PFSK-1 (cell line): ENCODE measurements around the gene PLEKHG4B.

ENCODE experiments used
- FOXP2 ChIP-seq: optimal IDR thresholded peaks from 2 replicates; pipeline ENCODE3; 2011; ENCODE audit warnings: borderline replicate concordance, control low read depth, inconsistent platforms; ENCODE audit not compliant: insufficient read depth; ENCODE audit errors: extremely low read length, extremely low read depth
- POLR2AphosphoS5 ChIP-seq: IDR thresholded peaks from 2 replicates; pipeline ENCODE4 v1.6.1; 2012; ENCODE audit warnings: low read depth, mild to moderate bottlenecking, control low read depth, low read length, moderate library complexity
- REST ChIP-seq, 2 experiments: IDR thresholded peaks; 2 replicates each; pipeline versions ENCODE4 v1.6.1 to v1.8.0; 2011 to 2012; ENCODE audit warnings: low read depth in 2 of 2, low read length in 2 of 2, control low read depth in 1 of 2, inconsistent platforms in 1 of 2, mild to moderate bottlenecking in 1 of 2, moderate library complexity in 1 of 2; ENCODE audit not compliant: insufficient read depth in 1 of 2
- TAF1 ChIP-seq: IDR thresholded peaks from 2 replicates; pipeline ENCODE4 v1.6.1; 2012; ENCODE audit warnings: low read length, control low read depth, borderline replicate concordance; ENCODE audit not compliant: insufficient read depth

- TF ChIP-seq POLR2AphosphoS5 (no peak), TAF1 (no peak), REST (IDR thresholded peaks at IDR 0.05; ENCODE audit: insufficient read depth in 1 of 2, low read depth in 2 of 2, low read length in 2 of 2) (no peak), FOXP2 (no peak)
Measured at GRCh38 chr5:199197-199949, 107.4 kb downstream of the PLEKHG4B start.
